HAP-1 (cell line): ENCODE measurements around the gene SLC38A5.
A peak's percentile ranks its signal among the peaks of the same experiment; 100 is the strongest.

ENCODE experiments used
- DNase-seq, 2 experiments: peaks; one replicate each; pipeline ENCODE4 v3.0.0-alpha.2; 2016 to 2020; ENCODE audit warnings: low spot score in 2 of 2
- H3K27me3 ChIP-seq: fragments of 250-450 bp; sonication (Bioruptor Pico); 2 replicates; pipeline ENCODE4 v1.5.1; 2020; ENCODE audit warnings: low read depth, mild to moderate bottlenecking, moderate library complexity
- H3K36me3 ChIP-seq: fragments of 250-450 bp; sonication (Bioruptor Pico); replicated peaks from 2 replicates; pipeline ENCODE4 v1.5.1; 2020; ENCODE audit warnings: mild to moderate bottlenecking
- H3K4me1 ChIP-seq: fragments of 250-450 bp; sonication (Bioruptor Pico); 2 replicates; pipeline ENCODE4 v1.5.1; 2020; ENCODE audit warnings: mild to moderate bottlenecking
- H3K4me3 ChIP-seq: fragments of 250-450 bp; sonication (Bioruptor Pico); 2 replicates; pipeline ENCODE4 v1.5.1; 2020; ENCODE audit warnings: mild to moderate bottlenecking, moderate library complexity
- H3K9me3 ChIP-seq: fragments of 250-450 bp; sonication (Bioruptor Pico); 2 replicates; pipeline ENCODE4 v1.5.1; 2020; ENCODE audit warnings: mild to moderate bottlenecking, moderate library complexity
- in situ Hi-C: fragments of 300-500 bp; cut with MboI; formaldehyde crosslinking; loops from 3 replicates; pipeline ENCODE4 v1.14.3; 2020; ENCODE audit warnings: low sequenced_read_pairs, inconsistent platforms, mixed read lengths

Gene SLC38A5

GRCh38 chrX:48507246-48507645 lies 37.2 kb upstream of the SLC38A5 start:
- Histone ChIP-seq H3K36me3 (no peaks in the 10 kb centered on the region), H3K4me3 (no peak overlapping the region), H3K27me3 (no peaks in the 10 kb centered on the region), H3K9me3 (no peaks in the 10 kb centered on the region), H3K4me1 (peaks cover 13% of the 10 kb centered on the region)
- DNase-seq: peak in 1 of 2 experiments; percentile 9
- in situ Hi-C loops: no loop called here

DNA sequence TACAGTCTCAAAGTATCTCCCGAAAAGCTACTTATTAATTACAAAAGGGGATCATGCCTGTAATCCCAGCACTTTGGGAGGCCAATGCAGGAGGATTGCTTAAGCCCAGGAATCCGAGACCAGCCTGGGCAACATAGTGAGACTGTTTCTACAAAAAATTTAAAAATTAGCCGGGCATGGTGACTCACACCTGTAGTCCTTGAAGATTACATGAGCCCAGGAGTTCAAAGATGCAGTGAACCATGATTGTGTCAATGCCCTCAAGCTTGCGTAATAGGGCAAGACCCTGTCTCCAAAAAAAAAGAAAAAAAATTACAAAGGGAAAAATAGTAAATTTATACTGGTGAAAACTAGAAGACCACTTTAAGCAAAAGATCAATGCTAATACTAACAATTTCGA lies 35.4 kb upstream of the SLC38A5 start:
- in situ Hi-C loops: no loop called here
- peaks cover 13% of the 10 kb centered on the region for H3K4me1 ChIP-seq
- no peak for DNase-seq
- no peaks in the 10 kb centered on the region for H3K36me3 ChIP-seq
- no peak overlapping the region for H3K4me3 ChIP-seq
- H3K27me3 ChIP-seq: no peaks in the 10 kb centered on the region
- H3K9me3 ChIP-seq: no peaks in the 10 kb centered on the region

DNA sequence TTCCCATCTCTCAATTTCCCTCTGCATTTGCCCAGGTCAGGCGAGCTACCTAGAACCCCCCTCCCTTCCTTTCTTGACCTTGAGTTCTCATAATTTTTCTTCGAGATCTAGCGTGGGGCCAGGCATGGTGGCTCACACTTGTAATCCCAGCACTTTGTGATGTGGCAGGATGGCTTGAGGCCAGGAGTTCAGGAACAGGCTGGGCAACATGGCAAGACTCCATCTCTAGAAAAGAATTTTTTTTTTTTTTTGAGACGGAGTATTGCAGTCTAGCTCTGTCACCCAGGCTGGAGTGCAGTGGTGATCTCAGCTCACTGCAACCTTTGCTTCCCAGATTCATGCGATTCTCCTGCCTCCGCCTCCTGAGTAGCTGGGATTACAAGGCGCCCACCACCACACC lies 34.2 kb upstream of the SLC38A5 start:
- Histone ChIP-seq H3K4me3 (no peak overlapping the region), H3K27me3 (no peaks in the 10 kb centered on the region), H3K36me3 (no peaks in the 10 kb centered on the region), H3K4me1 (peaks cover 13% of the 10 kb centered on the region), H3K9me3 (no peaks in the 10 kb centered on the region)
- no peak for DNase-seq
- in situ Hi-C loops: no loop called here

GRCh38 chrX:48498374-48498809 lies 28.3 kb upstream of the SLC38A5 start:
- Histone ChIP-seq H3K36me3 (no peaks in the 10 kb centered on the region), H3K9me3 (no peaks in the 10 kb centered on the region), H3K4me3 (no peak overlapping the region), H3K27me3 (no peaks in the 10 kb centered on the region), H3K4me1 (no peaks in the 10 kb centered on the region)
- in situ Hi-C loops: loop anchor here (10.0 to 25.0 kb wide), 2 partner anchors 414 to 636 kb away; no protein-coding TSS in a partner anchor
- DNase-seq: no peak

DNA sequence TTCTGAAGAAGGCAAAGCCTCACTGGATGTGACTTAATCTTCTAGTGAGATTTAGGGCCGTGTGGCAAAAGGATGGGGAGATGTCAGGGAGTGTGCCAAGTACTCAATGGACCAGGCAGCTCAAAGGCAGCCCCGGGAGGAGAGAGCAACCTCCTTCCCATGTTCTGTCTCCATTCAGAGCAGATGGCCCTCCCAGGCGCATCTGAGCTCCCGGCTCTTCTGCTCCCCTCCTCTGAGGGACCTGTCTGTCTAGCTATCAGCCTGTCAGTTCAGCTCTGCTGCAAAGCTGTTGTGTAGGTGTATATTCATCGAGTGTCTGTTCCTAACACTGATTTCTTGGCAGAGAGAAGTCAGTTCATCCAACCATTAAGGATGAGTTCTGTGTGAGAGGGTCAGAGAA lies 27.8 kb upstream of the SLC38A5 start:
- Histone ChIP-seq H3K36me3 (no peaks in the 10 kb centered on the region), H3K4me3 (no peak overlapping the region), H3K9me3 (no peaks in the 10 kb centered on the region), H3K4me1 (no peaks in the 10 kb centered on the region), H3K27me3 (no peaks in the 10 kb centered on the region)
- no peak for DNase-seq
- in situ Hi-C loops: loop anchor here (10.0 to 25.0 kb wide), 2 partner anchors 413 to 636 kb away; no protein-coding TSS in a partner anchor

DNA sequence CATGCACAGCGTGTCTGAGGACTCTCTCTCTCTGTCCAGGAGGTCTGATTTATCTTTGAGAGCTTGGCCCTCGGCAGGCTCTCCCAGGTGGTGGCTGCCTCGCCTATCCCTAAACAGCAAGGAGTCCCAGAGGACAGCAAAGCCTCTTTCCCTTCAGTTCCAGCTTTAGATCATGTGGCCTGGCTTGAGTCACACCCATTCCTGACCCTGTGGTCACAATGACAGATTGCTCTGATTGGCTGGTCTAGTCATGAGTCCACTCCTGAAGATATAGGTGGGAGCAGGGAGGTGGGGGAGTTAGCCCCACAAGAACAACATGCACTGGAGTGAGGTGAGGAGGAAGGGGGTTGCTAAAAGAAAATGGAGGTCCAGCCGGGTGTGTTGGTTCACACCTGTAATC lies 26.6 kb upstream of the SLC38A5 start:
- Histone ChIP-seq H3K27me3 (no peaks in the 10 kb centered on the region), H3K9me3 (no peaks in the 10 kb centered on the region), H3K36me3 (no peaks in the 10 kb centered on the region), H3K4me1 (no peaks in the 10 kb centered on the region), H3K4me3 (no peak overlapping the region)
- in situ Hi-C loops: loop anchor here (10.0 to 25.0 kb wide), 2 partner anchors 412 to 634 kb away; no protein-coding TSS in a partner anchor
- no peak for DNase-seq

DNA sequence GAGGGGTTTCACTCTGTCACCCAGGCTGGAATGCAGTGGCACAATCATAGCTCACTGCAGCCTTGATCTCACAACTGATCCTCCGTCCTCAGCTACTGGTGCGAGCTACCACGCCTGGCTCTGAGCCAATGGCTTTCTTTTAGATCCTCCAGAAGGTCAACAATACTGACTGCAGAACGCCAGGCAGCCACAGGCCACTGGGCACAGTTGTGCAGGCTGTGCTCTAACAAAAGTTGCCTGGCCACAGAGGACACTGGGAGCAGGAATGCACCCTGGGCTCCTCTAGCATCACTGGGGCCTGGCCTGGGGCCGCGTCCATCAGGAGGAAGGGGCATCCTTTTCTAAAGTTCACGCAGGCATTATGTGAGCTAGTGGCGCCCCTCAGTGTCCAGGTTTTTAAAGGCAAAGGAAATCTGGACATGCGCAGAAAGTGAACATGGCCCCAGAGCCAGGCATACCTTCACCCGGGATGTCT lies 23.9 kb upstream of the SLC38A5 start:
- Histone ChIP-seq H3K36me3 (no peaks in the 10 kb centered on the region), H3K4me3 (no peak overlapping the region), H3K27me3 (no peaks in the 10 kb centered on the region), H3K4me1 (no peaks in the 10 kb centered on the region; the same call in 1 of the 2 replicates), H3K9me3 (no peaks in the 10 kb centered on the region)
- in situ Hi-C loops: loop anchor here (10.0 to 25.0 kb wide), 2 partner anchors 409 to 632 kb away; no protein-coding TSS in a partner anchor
- DNase-seq: peak; percentile 12 to 66

DNA sequence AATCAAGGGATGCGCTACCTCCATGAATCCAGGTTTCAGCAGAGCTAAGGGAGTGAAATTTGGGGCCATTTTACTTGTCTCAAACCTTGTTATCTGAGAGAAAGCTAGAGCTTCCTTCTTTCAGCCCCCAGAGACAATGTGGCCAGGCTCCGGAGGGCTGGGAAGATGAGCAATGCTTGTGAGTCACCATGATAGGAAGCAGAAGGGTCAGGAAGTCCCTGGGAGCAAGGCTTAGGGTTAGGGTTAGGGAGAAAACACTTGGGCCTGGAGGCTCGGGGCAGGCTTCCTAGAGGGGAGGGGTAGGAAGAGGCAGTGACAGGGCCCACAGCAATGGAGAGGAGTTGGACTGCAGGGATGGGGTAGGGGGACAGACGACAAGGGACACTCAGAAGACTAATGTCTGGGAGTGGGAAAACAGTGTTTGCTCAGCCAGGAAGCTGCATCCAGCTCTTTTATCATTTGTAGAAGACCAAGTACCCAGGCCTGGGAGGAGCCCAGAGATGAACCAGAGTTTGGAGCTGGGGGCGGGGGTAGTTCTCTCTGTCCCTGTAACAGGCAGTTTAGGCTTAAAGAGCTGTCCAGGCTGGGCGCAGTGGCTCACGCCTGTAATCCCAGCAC lies 22.3 kb upstream of the SLC38A5 start:
- no peak for DNase-seq
- H3K4me3 ChIP-seq: no peak overlapping the region
- H3K36me3 ChIP-seq: no peaks in the 10 kb centered on the region; the same call in 1 of the 2 replicates
- no peaks in the 10 kb centered on the region; the same call in 1 of the 2 replicates for H3K4me1 ChIP-seq
- in situ Hi-C loops: loop anchor here (10.0 to 25.0 kb wide), 2 partner anchors 408 to 630 kb away; no protein-coding TSS in a partner anchor
- no peaks in the 10 kb centered on the region for H3K9me3 ChIP-seq
- H3K27me3 ChIP-seq: no peaks in the 10 kb centered on the region

GRCh38 chrX:48491809-48492208 lies 21.7 kb upstream of the SLC38A5 start:
- Histone ChIP-seq H3K4me3 (no peak overlapping the region), H3K9me3 (no peaks in the 10 kb centered on the region), H3K4me1 (no peaks in the 10 kb centered on the region; the same call in 1 of the 2 replicates), H3K36me3 (peaks cover 5% of the 10 kb centered on the region), H3K27me3 (no peaks in the 10 kb centered on the region)
- DNase-seq: no peak
- in situ Hi-C loops: loop anchor here (10.0 to 25.0 kb wide), 2 partner anchors 407 to 630 kb away; no protein-coding TSS in a partner anchor

DNA sequence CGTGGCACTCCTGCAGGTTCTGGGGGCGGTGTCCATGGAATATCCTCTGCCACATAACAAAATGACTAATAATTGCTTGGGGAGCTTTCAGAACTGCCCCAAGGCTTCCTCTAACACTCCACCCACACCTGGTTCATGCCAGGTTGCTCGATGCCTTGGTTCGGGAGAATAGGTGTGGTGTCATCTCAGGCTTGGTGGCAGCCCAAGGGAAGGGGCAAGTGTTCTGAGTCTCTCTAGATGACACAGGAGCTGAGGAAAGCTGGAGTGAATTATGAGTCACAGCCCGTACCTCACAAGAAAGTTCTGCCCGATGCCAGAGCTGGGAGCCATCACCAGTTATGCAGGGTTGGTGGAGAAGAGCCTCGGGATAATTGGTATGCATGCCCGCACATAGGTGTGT lies 20.6 kb upstream of the SLC38A5 start:
- Histone ChIP-seq H3K9me3 (no peaks in the 10 kb centered on the region), H3K4me3 (no peak overlapping the region), H3K27me3 (no peaks in the 10 kb centered on the region), H3K4me1 (no peaks in the 10 kb centered on the region; the same call in 1 of the 2 replicates), H3K36me3 (peaks cover 12% of the 10 kb centered on the region)
- in situ Hi-C loops: loop anchor here (10.0 to 25.0 kb wide), 2 partner anchors 406 to 628 kb away; no protein-coding TSS in a partner anchor
- no peak for DNase-seq

GRCh38 chrX:48489892-48490291 lies 19.8 kb upstream of the SLC38A5 start:
- Histone ChIP-seq H3K36me3 (peaks cover 20% of the 10 kb centered on the region), H3K4me1 (no peaks in the 10 kb centered on the region; the same call in 1 of the 2 replicates), H3K27me3 (no peaks in the 10 kb centered on the region), H3K9me3 (no peaks in the 10 kb centered on the region), H3K4me3 (no peak overlapping the region)
- in situ Hi-C loops: loop anchor here (10.0 to 25.0 kb wide), 2 partner anchors 405 to 628 kb away; no protein-coding TSS in a partner anchor
- DNase-seq: no peak

DNA sequence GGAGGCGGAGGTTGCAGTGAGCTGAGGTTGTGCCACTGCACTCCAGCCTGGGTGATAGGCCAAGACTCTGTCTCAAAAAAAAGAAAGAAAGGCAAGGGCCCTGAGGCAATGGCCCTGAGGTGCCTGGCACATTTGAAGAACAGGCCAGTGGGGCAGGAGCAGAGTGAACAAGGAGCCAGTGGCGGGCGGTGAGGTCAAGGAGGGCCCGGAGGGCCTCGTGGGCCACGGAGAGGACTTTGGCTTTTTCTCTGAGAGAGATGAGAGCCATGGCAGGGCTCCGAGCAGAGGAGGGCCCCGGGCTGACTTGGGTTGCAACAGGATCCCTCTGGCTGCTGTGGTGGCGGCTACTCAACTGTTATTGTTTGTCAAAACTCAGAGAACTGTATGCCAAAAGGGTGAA lies 19.2 kb upstream of the SLC38A5 start:
- peaks cover 26% of the 10 kb centered on the region for H3K36me3 ChIP-seq
- H3K9me3 ChIP-seq: no peaks in the 10 kb centered on the region
- H3K4me1 ChIP-seq: no peaks in the 10 kb centered on the region; the same call in 1 of the 2 replicates
- no peak for DNase-seq
- H3K27me3 ChIP-seq: no peaks in the 10 kb centered on the region
- in situ Hi-C loops: loop anchor here (25.0 kb wide), 1 partner anchor 627 kb away; no protein-coding TSS in a partner anchor
- no peak overlapping the region for H3K4me3 ChIP-seq

DNA sequence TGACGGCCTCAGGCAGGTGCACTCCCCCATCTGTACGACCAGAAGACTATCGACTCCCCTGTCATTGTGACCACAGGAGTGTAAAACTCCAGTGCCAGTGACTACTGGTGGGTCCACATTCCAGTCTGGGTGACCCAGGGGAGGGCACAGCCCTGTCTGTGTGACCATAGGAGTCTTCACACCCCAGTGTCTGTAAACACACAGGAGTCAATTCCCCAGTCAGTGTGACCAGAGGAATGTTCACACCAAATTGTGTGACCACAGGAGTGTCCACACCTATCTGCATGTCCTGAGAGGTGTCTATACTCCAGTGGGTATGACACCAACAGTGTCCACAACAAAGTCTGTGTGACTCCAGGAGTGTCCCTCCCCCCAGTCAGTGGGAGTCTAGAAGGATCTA lies 18.0 kb upstream of the SLC38A5 start:
- DNase-seq: no peak
- Histone ChIP-seq H3K4me1 (no peaks in the 10 kb centered on the region; the same call in 1 of the 2 replicates), H3K27me3 (no peaks in the 10 kb centered on the region), H3K4me3 (no peak overlapping the region), H3K36me3 (peaks cover 39% of the 10 kb centered on the region), H3K9me3 (no peaks in the 10 kb centered on the region)
- in situ Hi-C loops: loop anchor here (25.0 kb wide), 1 partner anchor 626 kb away; no protein-coding TSS in a partner anchor

DNA sequence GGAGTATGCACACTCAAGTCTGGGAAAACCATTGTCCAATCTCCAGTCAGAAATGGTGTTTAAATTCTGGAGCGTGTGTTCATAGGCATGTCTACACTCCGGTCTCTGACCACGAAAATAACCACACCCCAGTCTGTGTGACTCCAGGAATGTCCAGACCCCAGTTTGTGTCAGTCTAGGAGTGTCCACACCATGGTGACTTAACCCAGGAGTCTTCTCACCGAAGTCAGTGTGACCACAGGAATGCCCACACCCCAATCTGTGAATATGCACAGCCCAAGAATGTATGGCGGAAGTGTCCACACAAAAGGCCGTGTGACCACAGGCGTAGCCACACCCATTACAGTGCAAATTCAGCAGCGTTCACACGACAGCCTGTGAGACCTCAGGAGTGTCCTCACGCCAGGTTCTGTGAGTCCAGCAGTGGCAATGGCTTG lies 17.3 kb upstream of the SLC38A5 start:
- in situ Hi-C loops: loop anchor here (25.0 kb wide), 1 partner anchor 625 kb away; no protein-coding TSS in a partner anchor
- DNase-seq: peak in 1 of 2 experiments; percentile 57

More for the DNA sequence above, 17.3 kb upstream of the SLC38A5 start:
- Histone ChIP-seq H3K9me3 (no peaks in the 10 kb centered on the region), H3K36me3 (peaks cover 45% of the 10 kb centered on the region), H3K27me3 (no peaks in the 10 kb centered on the region), H3K4me1 (no peaks in the 10 kb centered on the region; the same call in 1 of the 2 replicates), H3K4me3 (no peak overlapping the region)
